K562 treated with DMSO at 1 percent for 12 hours (cell line): ENCODE measurements around the gene MTMR3. TPM values are rescaled to one million over a fixed set of nuclear protein-coding genes. Genes with fewer than 3 reads are reported as not detected.

Experiments used
- total RNA-seq: library from RNA; unstranded; fragments of 300-600 nt; gene quantifications from 2 replicates; pipeline ENCODE4 v1.2.3, GENCODE V29; 2022; ENCODE audit not compliant: insufficient read depth

Gene MTMR3
- total RNA-seq = 4.0 and 14.7 TPM in 2 replicates

DNA sequence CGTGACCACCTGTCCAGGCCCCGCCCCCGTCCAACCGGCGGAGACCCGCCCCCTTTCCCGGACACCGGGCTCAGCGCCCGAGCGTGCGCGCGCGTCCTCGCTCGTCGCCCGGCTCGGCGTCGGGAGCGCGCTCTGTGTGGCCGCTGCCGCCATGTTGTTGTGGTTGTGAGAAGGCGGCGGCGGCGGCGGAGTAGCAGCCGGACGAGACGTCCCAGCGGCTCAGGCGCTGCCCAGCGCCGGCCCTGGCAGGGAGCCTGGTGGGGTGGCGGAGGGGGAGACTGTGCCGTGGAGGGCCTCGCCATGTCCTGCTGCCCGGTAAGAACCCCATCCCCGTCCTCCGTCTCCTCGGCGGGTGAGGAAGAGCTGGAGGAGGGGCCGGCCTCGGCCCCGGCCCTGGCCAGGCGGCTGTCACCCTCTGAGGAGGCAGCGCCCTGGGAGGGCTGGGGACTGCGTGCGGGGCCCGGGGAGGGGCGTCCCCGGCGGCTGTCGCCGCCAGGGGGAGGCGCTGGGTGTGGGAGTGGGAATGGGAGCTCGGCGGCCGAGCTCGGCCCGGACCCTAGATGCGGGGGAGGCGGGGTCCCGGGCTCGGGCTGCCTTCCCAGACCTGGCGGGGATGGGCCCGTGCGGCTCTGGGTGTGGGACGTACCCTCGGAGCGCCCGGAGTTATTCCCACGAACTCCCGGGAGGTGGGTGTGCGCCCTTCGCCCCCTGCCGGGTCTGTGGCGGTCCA is at the start of gene MTMR3:
TSS of gene MTMR3 (plus strand) at position 130 of the 730 bp plus-strand sequence. CDS start 87,886 bp downstream, outside the sequence.

DNA sequence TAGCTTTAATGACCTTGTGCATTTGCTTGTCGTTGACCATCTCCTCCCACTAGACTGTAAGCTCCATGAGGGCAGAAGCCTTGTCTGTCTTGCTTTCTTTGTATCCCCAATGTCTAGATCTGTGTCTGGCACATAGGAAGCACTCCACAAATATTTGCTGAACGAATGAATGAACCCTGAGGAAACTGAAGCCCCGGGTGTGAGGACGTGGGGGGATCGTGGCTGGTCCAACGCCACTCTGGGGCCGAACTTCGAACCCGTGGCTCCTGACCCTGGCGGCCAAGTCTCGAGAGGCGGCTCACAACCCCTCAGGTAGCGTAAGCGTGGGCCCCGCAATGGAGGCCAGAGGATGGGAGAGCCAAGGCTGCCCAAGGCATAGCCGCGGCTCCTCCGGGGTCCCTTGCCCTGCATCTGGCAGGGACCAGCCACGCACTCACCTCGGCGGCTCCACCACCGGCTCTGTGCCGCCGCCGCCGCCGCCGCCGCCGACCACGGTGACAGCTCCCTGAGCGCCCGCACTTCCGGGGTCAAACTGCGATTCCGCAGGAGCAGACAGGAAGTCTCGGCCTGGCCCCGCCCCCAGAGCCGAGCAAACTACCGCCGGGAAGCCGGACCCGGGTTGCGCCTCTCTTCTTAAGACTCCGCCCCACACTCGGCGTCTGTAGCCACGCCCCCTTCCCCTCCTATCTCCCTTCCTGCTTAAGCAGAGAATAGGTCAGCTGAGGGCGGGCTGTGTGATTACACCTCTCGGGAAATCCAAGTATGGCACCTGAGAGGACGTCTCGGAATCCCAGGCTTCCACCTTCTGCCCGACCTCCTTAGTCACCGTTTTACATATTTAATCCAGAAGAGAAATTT is 45.0 kb upstream of the MTMR3 start, which contains the start of gene ASCC2:
TSS of gene ASCC2 (minus strand) at position 534 of the 858 bp plus-strand sequence. CDS start 5,949 bp downstream, outside the sequence.

DNA sequence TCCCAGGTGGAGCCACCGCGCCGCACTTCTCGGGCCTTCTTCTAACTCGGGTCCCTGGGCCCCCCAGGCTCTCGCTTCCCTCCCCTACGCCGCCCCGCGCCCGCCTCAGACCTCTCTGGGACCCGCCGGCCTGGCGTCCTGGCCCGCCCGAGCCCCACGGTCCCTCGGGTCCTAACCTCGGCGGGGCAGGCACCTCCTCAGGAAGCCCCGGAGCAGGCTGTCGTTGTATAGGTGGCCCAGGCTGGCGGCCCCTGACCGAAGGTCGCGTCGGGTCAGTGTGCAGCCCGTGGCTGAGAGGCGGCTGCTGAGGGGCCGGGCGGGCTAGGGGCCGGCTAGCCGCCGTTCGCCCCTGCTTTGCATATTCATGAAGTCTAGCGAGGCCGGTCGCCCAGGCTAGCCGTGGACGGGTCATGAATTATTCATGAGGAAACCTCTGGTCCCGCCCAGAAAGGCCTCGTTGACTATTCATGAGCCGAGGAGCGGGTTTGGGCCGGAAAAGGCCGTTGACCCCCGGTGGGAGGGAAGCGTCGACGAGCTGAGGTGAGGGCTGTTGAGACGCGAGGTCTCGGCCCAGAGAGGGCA is 197.1 kb downstream of the MTMR3 start, which contains the start of gene HORMAD2:
TSS of gene HORMAD2 (plus strand) at position 513 of the 582 bp plus-strand sequence. CDS start 13,489 bp downstream, outside the sequence.

Other genes starting within 250 kb of the MTMR3 start
- not detected in 2 replicates for gene CABP7, start 163.2 kb upstream of the MTMR3 start, total RNA-seq
- 23.4 and 37.3 TPM in 2 replicates for gene ZMAT5, start 116.2 kb upstream of the MTMR3 start, total RNA-seq
- 82.9 and 87.7 TPM in 2 replicates for gene UQCR10, start 115.8 kb upstream of the MTMR3 start, total RNA-seq
- 29.8 and 55.2 TPM in 2 replicates for gene ASCC2, start 44.9 kb upstream of the MTMR3 start, total RNA-seq
- gene HORMAD2, start 197.3 kb downstream of the MTMR3 start, total RNA-seq = not detected in 2 replicates